Brain microvascular endothelial cell (primary cell): ENCODE data around the gene DHCR24.

Source experiments
- DNase-seq: peaks from one replicate; pipeline ENCODE4 v3.0.0-alpha.2; 2020
- H3K27ac ChIP-seq: fragments of 250-450 bp; sonication (Bioruptor Pico); 2 replicates; pipeline ENCODE4 v1.5.1; 2020; ENCODE audit warnings: mild to moderate bottlenecking, moderate library complexity
- H3K27me3 ChIP-seq: fragments of 250-450 bp; sonication (Bioruptor Pico); replicated peaks from 2 replicates; pipeline ENCODE4 v1.5.1; 2020; ENCODE audit warnings: mild to moderate bottlenecking
- H3K36me3 ChIP-seq: fragments of 250-450 bp; sonication (Bioruptor Pico); replicated peaks from 2 replicates; pipeline ENCODE4 v1.5.1; 2020; ENCODE audit warnings: mild to moderate bottlenecking
- H3K4me3 ChIP-seq: 2 replicates; pipeline ENCODE4 v1.5.1; 2011; ENCODE audit warnings: low read depth, mild to moderate bottlenecking, control low read depth, low read length, moderate library complexity
- in situ Hi-C: cut with HindIII; loops from 2 replicates; pipeline ENCODE4 v1.10.0; 2017; ENCODE audit warnings: low sequenced_read_pairs, low pct_ligation_motif_present
- TF ChIP-seq, protein P1 (sequence below): IDR thresholded peaks from 2 replicates; pipeline ENCODE4 v1.5.1; 2011; ENCODE audit warnings: low read depth, mild to moderate bottlenecking, moderate library complexity, low read length, control low read depth, inconsistent platforms; ENCODE audit errors: missing control alignments

Gene DHCR24

DNA sequence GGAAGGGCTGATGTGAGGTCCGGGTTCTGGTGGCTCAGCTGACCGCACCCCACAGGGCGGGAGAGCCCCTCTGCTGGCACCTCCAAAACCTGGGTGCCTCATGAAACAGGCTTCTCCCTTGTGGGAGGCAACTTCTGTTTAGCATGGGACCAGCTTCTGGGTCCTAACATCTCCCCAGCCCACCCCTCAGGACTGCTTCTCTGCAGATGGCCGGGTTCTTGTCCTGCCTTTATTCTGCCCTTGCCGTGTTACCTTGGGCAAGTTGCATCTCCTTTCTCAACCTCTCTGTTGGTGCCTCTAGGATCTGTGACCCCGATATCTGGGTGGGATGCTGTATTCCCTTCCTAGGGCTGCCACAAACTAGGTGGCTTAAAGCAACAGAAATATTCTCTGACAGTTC is 70.9 kb downstream of the DHCR24 start:
- H3K36me3 ChIP-seq, result no peaks in the 10 kb centered on the region
- H3K4me3 ChIP-seq, result no peak overlapping the region
- H3K27ac ChIP-seq, result no peak overlapping the region
- DNase-seq, result no peak
- in situ Hi-C loops, result no loop called here
- no peaks in the 10 kb centered on the region for H3K27me3 ChIP-seq
- TF ChIP-seq, protein P1, sequence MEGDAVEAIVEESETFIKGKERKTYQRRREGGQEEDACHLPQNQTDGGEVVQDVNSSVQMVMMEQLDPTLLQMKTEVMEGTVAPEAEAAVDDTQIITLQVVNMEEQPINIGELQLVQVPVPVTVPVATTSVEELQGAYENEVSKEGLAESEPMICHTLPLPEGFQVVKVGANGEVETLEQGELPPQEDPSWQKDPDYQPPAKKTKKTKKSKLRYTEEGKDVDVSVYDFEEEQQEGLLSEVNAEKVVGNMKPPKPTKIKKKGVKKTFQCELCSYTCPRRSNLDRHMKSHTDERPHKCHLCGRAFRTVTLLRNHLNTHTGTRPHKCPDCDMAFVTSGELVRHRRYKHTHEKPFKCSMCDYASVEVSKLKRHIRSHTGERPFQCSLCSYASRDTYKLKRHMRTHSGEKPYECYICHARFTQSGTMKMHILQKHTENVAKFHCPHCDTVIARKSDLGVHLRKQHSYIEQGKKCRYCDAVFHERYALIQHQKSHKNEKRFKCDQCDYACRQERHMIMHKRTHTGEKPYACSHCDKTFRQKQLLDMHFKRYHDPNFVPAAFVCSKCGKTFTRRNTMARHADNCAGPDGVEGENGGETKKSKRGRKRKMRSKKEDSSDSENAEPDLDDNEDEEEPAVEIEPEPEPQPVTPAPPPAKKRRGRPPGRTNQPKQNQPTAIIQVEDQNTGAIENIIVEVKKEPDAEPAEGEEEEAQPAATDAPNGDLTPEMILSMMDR, result no peak

DNA sequence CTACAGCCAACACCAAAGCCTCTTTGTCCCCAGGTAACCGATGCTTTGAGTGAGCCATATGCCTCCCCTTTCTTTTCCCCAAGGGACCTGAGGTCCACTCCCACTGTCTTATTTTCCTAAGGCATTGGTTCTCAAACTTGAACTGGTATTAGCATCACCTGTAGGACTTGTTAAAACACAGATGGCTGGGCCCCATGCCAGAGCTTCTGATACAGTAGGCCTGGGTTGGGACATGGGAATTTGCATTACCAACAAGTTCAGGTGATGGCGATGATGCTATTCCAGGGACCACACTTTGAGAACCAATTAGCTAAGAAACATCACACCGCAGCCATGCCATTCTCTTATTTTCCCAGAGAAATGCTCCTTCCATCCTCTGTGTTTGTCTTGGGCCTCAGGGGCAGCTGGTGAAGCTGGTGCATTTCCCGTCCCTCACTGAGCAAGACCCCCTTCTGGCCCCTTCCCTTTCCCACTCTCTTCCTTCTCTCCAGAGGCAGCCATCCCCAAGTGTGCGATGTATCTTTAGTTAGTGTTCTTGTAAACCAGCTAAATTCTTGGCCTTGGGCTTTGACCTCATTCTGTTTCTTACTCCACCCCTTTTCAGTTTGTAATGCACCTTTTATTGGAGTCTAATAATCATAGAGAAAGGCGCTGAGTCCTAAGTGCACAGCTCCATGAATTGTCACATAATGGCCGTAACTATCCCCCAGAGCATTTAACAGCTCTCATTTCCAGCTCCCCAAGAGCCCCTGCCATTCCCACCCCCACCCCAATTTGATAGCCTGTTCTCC is 71.7 kb downstream of the DHCR24 start:
- Histone ChIP-seq H3K4me3 (no peak overlapping the region), H3K27me3 (no peaks in the 10 kb centered on the region), H3K27ac (no peak overlapping the region), H3K36me3 (no peaks in the 10 kb centered on the region)
- in situ Hi-C loops, result no loop called here
- TF ChIP-seq, protein P1, result no peak
- DNase-seq, result no peak

DNA sequence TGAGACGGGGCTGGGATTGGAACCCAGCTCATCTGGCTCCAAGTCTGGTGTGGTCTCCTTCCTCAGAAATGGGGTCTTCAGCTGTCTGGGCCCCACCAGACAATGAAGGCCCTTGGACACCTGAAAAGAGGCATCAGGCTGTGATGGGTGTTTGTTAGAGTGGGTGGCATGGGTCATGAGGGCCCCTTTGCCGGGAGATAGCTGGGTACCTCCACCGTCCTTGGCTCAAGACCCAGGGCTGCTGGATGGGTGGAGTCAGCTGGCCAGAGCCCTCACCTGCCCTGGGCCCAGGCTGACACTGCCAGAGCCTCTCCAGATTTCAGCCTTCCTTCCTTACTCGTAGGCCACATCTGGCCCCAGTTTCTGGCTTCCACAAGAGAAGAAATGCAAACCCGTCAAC is 72.4 kb downstream of the DHCR24 start:
- Histone ChIP-seq H3K4me3 (no peak overlapping the region), H3K27me3 (no peaks in the 10 kb centered on the region), H3K27ac (no peak overlapping the region), H3K36me3 (no peaks in the 10 kb centered on the region)
- in situ Hi-C loops, result no loop called here
- TF ChIP-seq, protein P1, result no peak
- DNase-seq, result no peak

DNA sequence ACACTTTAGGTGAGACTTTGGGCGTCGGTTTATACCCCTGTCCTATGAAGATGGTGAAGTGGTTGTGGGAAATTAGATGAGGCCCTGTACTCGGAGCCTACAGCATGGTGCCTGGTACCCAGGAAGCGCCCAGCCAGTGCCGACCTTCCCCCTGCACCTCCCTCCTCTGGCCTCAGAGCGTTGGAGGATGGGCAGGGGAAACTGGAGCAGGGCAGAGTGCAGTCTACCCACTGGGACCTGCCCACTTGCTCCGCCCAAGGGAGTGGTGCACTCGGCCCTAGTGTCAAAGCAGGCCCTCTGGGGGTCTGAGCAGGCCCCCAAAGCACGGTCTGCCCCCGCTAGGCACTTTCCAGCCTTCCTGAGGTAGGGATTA is 72.9 kb downstream of the DHCR24 start:
- Histone ChIP-seq H3K27me3 (no peaks in the 10 kb centered on the region), H3K27ac (no peak overlapping the region), H3K4me3 (no peak overlapping the region), H3K36me3 (no peaks in the 10 kb centered on the region)
- DNase-seq, result no peak
- TF ChIP-seq, protein P1, result no peak
- in situ Hi-C loops, result no loop called here

DNA sequence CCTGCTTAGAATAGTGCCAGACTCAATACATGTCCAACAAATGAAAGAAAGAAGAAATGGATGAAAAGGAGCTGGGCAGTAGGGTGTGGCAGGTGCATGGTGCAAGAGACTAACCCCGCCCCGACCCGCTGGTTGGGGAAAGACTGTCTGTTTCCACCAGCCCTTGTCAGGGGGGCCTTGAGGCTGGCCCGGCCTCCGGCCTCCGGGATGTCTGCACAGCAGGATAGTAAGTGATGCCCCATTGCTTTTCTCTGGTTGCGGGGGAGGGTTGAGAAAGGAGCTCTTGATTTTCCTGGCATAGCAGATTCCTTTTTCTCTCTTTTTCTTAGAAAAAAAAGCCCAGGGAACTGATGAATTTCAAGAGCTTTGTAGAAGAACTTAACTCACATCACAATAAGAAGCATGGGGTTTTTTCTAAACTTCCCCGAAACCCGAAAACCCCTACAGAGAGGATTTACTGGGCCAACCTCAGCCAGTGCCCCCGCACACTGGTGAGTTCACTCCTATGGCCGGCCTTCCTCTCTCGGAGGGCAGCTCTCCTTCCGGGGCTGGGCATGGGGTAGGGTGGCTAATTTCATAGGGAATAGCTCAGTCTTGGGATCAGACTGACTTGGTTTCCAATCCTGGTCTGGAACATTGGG is 73.4 kb downstream of the DHCR24 start:
- TF ChIP-seq, protein P1, result no peak
- Histone ChIP-seq H3K36me3 (no peaks in the 10 kb centered on the region), H3K27me3 (no peaks in the 10 kb centered on the region), H3K4me3 (no peak overlapping the region), H3K27ac (no peak overlapping the region)
- in situ Hi-C loops, result no loop called here
- DNase-seq, result no peak
